H1 (cell line): ENCODE results near the gene NUCB1. TPM values are rescaled to one million over a fixed set of nuclear protein-coding genes. Genes with fewer than 3 reads are reported as not detected.

ENCODE experiments used
- CTCF ChIA-PET: fragments of 300-600 bp; sonication (Branson Sonifier 250); formaldehyde crosslinking; loops from one replicate; lab custom pipeline; 2021; ENCODE audit not compliant: partially characterized antibody; lab: Charles Lee
- POLR2A ChIA-PET: fragments of 300-600 bp; sonication (Branson Sonifier 250); formaldehyde crosslinking; loops from one replicate; lab custom pipeline; 2021; ENCODE audit warnings: inconsistent platforms; ENCODE audit not compliant: partially characterized antibody; lab: Charles Lee
- DNase-seq, 2 experiments: peaks; one replicate each; pipeline versions ENCODE4 v3.0.0 to v3.0.0-alpha.2; 2010 to 2022; ENCODE audit warnings: low spot score in 2 of 2, low read depth in 1 of 2, mixed read lengths in 1 of 2
- FAIRE-seq: peaks from 2 replicates; lab custom pipeline; 2011; peaks lifted over from hg19 to GRCh38; lab: Jason Lieb, UNC
- H2AFZ ChIP-seq: 2 replicates; pipeline ENCODE4 v1.8.1; 2012; ENCODE audit warnings: low read length, inconsistent platforms
- H2AK5ac ChIP-seq: 2 replicates; pipeline ENCODE4 v1.6.1; 2013; ENCODE audit warnings: low read depth, low read length
- H2BK120ac ChIP-seq: replicated peaks from 2 replicates; pipeline ENCODE3; 2013; ENCODE audit warnings: low read depth, low read length, inconsistent platforms
- H2BK12ac ChIP-seq: 2 replicates; pipeline ENCODE4 v1.6.1; 2013; ENCODE audit warnings: low read depth, low read length
- H2BK15ac ChIP-seq: 2 replicates; pipeline ENCODE4 v1.6.1; 2013; ENCODE audit warnings: low read length
- H2BK20ac ChIP-seq: 2 replicates; pipeline ENCODE4 v1.6.1; 2013; ENCODE audit warnings: low read length
- H2BK5ac ChIP-seq: 2 replicates; pipeline ENCODE4 v1.6.1; 2013; ENCODE audit warnings: low read depth, low read length
- H3K14ac ChIP-seq: 2 replicates; pipeline ENCODE4 v1.6.1; 2013; ENCODE audit warnings: inconsistent platforms; ENCODE audit not compliant: insufficient read length
- H3K18ac ChIP-seq: 2 replicates; pipeline ENCODE4 v1.6.1; 2013; ENCODE audit warnings: low read length; ENCODE audit errors: extremely low read depth
- H3K23ac ChIP-seq: 2 replicates; pipeline ENCODE4 v1.6.1; 2013; ENCODE audit warnings: inconsistent platforms; ENCODE audit not compliant: insufficient read length
- H3K23me2 ChIP-seq: 2 replicates; pipeline ENCODE4 v1.6.1; 2013; ENCODE audit warnings: low read depth, low read length
- H3K27ac ChIP-seq: 2 replicates; pipeline ENCODE4 v1.6.1; 2011; ENCODE audit warnings: low read depth, low read length, inconsistent platforms
- H3K27me3 ChIP-seq, 4 experiments: replicated peaks in 1 of 4; 1 replicate in 1 of 4; 2 replicates in 3 of 4; pipeline versions ENCODE4 v1.6.1 to v1.8.1; 2011 to 2013; ENCODE audit warnings: low read length in 3 of 4, mild to moderate bottlenecking in 3 of 4, inconsistent platforms in 2 of 4, mixed read lengths in 2 of 4, moderate library complexity in 1 of 4; ENCODE audit not compliant: control insufficient read depth in 3 of 4, insufficient read depth in 3 of 4; ENCODE audit errors: extremely low read depth in 1 of 4
- H3K36me3 ChIP-seq, 4 experiments: 2 replicates each; pipeline versions ENCODE4 v1.6.1 to v1.8.1; 2011 to 2013; ENCODE audit warnings: mild to moderate bottlenecking in 4 of 4, low read length in 3 of 4, moderate library complexity in 2 of 4, control low read depth in 1 of 4, inconsistent platforms in 1 of 4; ENCODE audit not compliant: insufficient read depth in 4 of 4, control insufficient read depth in 2 of 4
- H3K4ac ChIP-seq: replicated peaks from 2 replicates; pipeline ENCODE3; 2013; ENCODE audit warnings: low read length, low read depth, mixed read lengths, inconsistent platforms; ENCODE audit not compliant: insufficient read length
- H3K4me1 ChIP-seq, 4 experiments: replicated peaks in 1 of 4; 1 replicate in 1 of 4; 2 replicates in 3 of 4; pipeline versions ENCODE4 v1.6.1 to v1.8.1; 2011 to 2013; ENCODE audit warnings: low read length in 3 of 4, inconsistent platforms in 2 of 4, mixed read lengths in 1 of 4; ENCODE audit not compliant: insufficient read depth in 4 of 4, control insufficient read depth in 3 of 4
- H3K4me2 ChIP-seq, 2 experiments: 2 replicates each; pipeline versions ENCODE4 v1.6.1 to v1.8.1; 2011 to 2013; ENCODE audit warnings: low read depth in 2 of 2, low read length in 2 of 2, control low read depth in 1 of 2, inconsistent platforms in 1 of 2, mild to moderate bottlenecking in 1 of 2; ENCODE audit not compliant: insufficient read depth in 1 of 2
- H3K4me3 ChIP-seq, 4 experiments: fragments of 200-600, 300-600 bp in 1 of 4; sonication (generic), shearing (Covaris generic), sonication (Bioruptor Twin) in 1 of 4; 2 replicates each; pipeline versions ENCODE4 v1.5.1 to v1.8.1; 2011 to 2016; ENCODE audit warnings: low read length in 4 of 4, low read depth in 3 of 4, control low read depth in 2 of 4, inconsistent platforms in 2 of 4, mild to moderate bottlenecking in 2 of 4, mixed read lengths in 1 of 4, moderate library complexity in 1 of 4; ENCODE audit not compliant: insufficient read depth in 2 of 4; ENCODE audit errors: extremely low read depth in 1 of 4
- H3K56ac ChIP-seq: replicated peaks from 2 replicates; pipeline ENCODE3; 2013; ENCODE audit warnings: low read depth, mild to moderate bottlenecking, mixed read lengths, low read length, inconsistent platforms; ENCODE audit not compliant: insufficient read length
- H3K79me1 ChIP-seq: 2 replicates; pipeline ENCODE4 v1.6.1; 2013; ENCODE audit warnings: low read depth, low read length, control low read depth
- H3K79me2 ChIP-seq, 2 experiments: 2 replicates each; pipeline versions ENCODE4 v1.6.1 to v1.8.1; 2012 to 2013; ENCODE audit warnings: low read length in 2 of 2, mild to moderate bottlenecking in 2 of 2, inconsistent platforms in 1 of 2; ENCODE audit not compliant: insufficient read depth in 2 of 2, control insufficient read depth in 1 of 2
- H3K9ac ChIP-seq, 4 experiments: replicated peaks in 1 of 4; 1 replicate in 1 of 4; 2 replicates in 3 of 4; pipeline versions ENCODE4 v1.6.1 to v1.8.1; 2011 to 2013; ENCODE audit warnings: low read depth in 3 of 4, low read length in 3 of 4, control low read depth in 2 of 4, mild to moderate bottlenecking in 2 of 4, moderate library complexity in 2 of 4, inconsistent platforms in 1 of 4; ENCODE audit errors: extremely low read depth in 1 of 4
- H3K9me3 ChIP-seq, 2 experiments: 2 replicates each; pipeline versions ENCODE4 v1.6.1 to v1.8.1; 2012 to 2013; ENCODE audit warnings: mild to moderate bottlenecking in 2 of 2, moderate library complexity in 2 of 2, control low read depth in 1 of 2, inconsistent platforms in 1 of 2, low read depth in 1 of 2, low read length in 1 of 2, mixed read lengths in 1 of 2; ENCODE audit not compliant: insufficient read depth in 2 of 2
- H4K20me1 ChIP-seq, 2 experiments: replicated peaks in 1 of 2; 2 replicates each; pipeline versions ENCODE3 to v1.8.1; 2011 to 2013; ENCODE audit warnings: inconsistent platforms in 2 of 2, low read length in 2 of 2, mild to moderate bottlenecking in 1 of 2; ENCODE audit not compliant: insufficient read depth in 2 of 2, control insufficient read depth in 1 of 2
- H4K5ac ChIP-seq: 2 replicates; pipeline ENCODE4 v1.6.1; 2013; ENCODE audit warnings: low read length, low read depth, mixed read lengths, inconsistent platforms; ENCODE audit not compliant: insufficient read length
- H4K8ac ChIP-seq: 2 replicates; pipeline ENCODE4 v1.8.0; 2013; ENCODE audit warnings: mild to moderate bottlenecking, moderate library complexity, low read length, inconsistent platforms; ENCODE audit not compliant: insufficient read depth; ENCODE audit errors: extremely low read depth
- H4K91ac ChIP-seq: replicated peaks from 2 replicates; pipeline ENCODE3; 2013; ENCODE audit warnings: low read length, mixed read lengths, inconsistent platforms; ENCODE audit not compliant: insufficient read length
- BRCA1 ChIP-seq: IDR thresholded peaks from 2 replicates; pipeline ENCODE4 v1.6.1; 2012; ENCODE audit warnings: low read depth, low read length, improper control_type of control experiment
- CHD1 ChIP-seq: IDR thresholded peaks from 2 replicates; pipeline ENCODE4 v1.6.1; 2012; ENCODE audit warnings: low read depth, low read length, improper control_type of control experiment
- E2F6 ChIP-seq: IDR thresholded peaks from 2 replicates; pipeline ENCODE4 v1.6.1; 2012; ENCODE audit warnings: inconsistent platforms
- EGR1 ChIP-seq: IDR thresholded peaks from 2 replicates; pipeline ENCODE4 v1.6.1; 2011; ENCODE audit warnings: low read depth, low read length, borderline replicate concordance
- HDAC2 ChIP-seq, 2 experiments: fragments of 300-600 bp in 1 of 2; sonication (generic) in 1 of 2; IDR thresholded peaks; 2 replicates each; pipeline ENCODE4 v1.6.1; 2011 to 2012; ENCODE audit warnings: low read depth in 2 of 2, low read length in 2 of 2, mild to moderate bottlenecking in 2 of 2, moderate library complexity in 2 of 2, borderline replicate concordance in 1 of 2, inconsistent platforms in 1 of 2
- KDM1A ChIP-seq: fragments of 200-600, 300-600 bp; sonication (generic); IDR thresholded peaks from 2 replicates; pipeline ENCODE4 v1.7.1; 2016; ENCODE audit warnings: mild to moderate bottlenecking, low read length, borderline replicate concordance
- KDM4A ChIP-seq: IDR thresholded peaks from one replicate; pipeline ENCODE4 v1.7.1; 2012; ENCODE audit warnings: low read depth, mild to moderate bottlenecking, moderate library complexity, low read length, inconsistent platforms; ENCODE audit not compliant: severe bottlenecking
- RFX5 ChIP-seq: IDR thresholded peaks from 2 replicates; pipeline ENCODE4 v1.6.1; 2011; ENCODE audit warnings: low read depth, low read length, improper control_type of control experiment, borderline replicate concordance
- RNF2 ChIP-seq: fragments of 200-900, 300-1000 bp; sonication (generic); IDR thresholded peaks from 2 replicates; pipeline ENCODE4 v1.7.1; 2016; ENCODE audit warnings: borderline replicate concordance, low read depth, mild to moderate bottlenecking, antibody characterized with exemption, low read length; ENCODE audit not compliant: poor library complexity, severe bottlenecking; ENCODE audit errors: missing control alignments
- SIX5 ChIP-seq: IDR thresholded peaks from 2 replicates; pipeline ENCODE4 v1.6.1; 2011; ENCODE audit warnings: mild to moderate bottlenecking, low read depth, low read length
- YY1 ChIP-seq: IDR thresholded peaks from 2 replicates; pipeline ENCODE4 v1.6.1; 2011; ENCODE audit warnings: low read depth, mild to moderate bottlenecking, low read length
- WGBS, 2 experiments: shearing (Covaris generic) in 1 of 2; methylation state at CpG; one replicate each; pipeline versions ENCODE4 v1.1.6 to v1.1.7; 2013 to 2015; ENCODE audit warnings: low lambda C conversion rate in 2 of 2, mixed read lengths in 2 of 2, inconsistent platforms in 1 of 2, low coverage in 1 of 2, missing lambda C conversion rate in 1 of 2; ENCODE audit not compliant: insufficient replicate concordance in 2 of 2, insufficient coverage in 1 of 2, insufficient read length in 1 of 2; ENCODE audit errors: extremely low coverage in 1 of 2, missing lambda C conversion rate in 1 of 2; 5-methylcytosine and 5-hydroxymethylcytosine counted together
- polyA plus RNA-seq, 7 experiments: library from polyadenylated mRNA; depleted of rRNA in 3 of 7; stranded (reverse) in 5 of 7; unstranded in 2 of 7; fragments of >200 nt in 5 of 7; fragments of 200-250 nt in 2 of 7; gene quantifications; 1 replicate in 5 of 7; 2 replicates in 1 of 7; 4 replicates in 1 of 7; pipeline versions ENCODE4 v1.2.1 to v1.2.3, GENCODE V29; 2011 to 2013; ENCODE audit warnings: missing spikeins in 2 of 7, mixed read lengths in 2 of 7
- total RNA-seq: library from RNA; stranded (reverse); fragmentation: NEBNext Ultra II Directional; extraction: Animal tissue kit (Norgen Biotek cat#: 25700); gene quantifications from 2 replicates; pipeline ENCODE4 v1.2.1, GENCODE V29; 2021

Gene NUCB1
- total and polyA plus RNA-seq, 2 of the 8 experiments (the other 6 are each of a cell fraction or from before 2014, with no cell fraction given), result 111 to 121 TPM

GRCh38 chr19:48867123-48867745, 32.9 kb upstream of the NUCB1 start:
- Histone ChIP-seq H3K4me3 (peak overlapping the region in 3 of 4 experiments; percentile 4 to 46 (median 14); a peak in 3 of 8 replicates), H3K79me1 (no peaks in the 10 kb centered on the region), H3K79me2 (no peaks in the 10 kb centered on the region), H4K91ac (peak overlapping the region; percentile 15), H3K27ac (no peak overlapping the region; the same call in 1 of the 2 replicates), H2BK12ac (no peak overlapping the region), H3K9me3 (no peaks in the 10 kb centered on the region), H3K9ac (no peak overlapping the region), H2BK5ac (no peak overlapping the region), H3K56ac (no peak overlapping the region), H2AFZ (no peak overlapping the region), H4K5ac (no peak overlapping the region), H2AK5ac (no peak overlapping the region), H4K20me1 (no peaks in the 10 kb centered on the region), H3K36me3 (no peaks in the 10 kb centered on the region; a peak in 1 of 8 replicates), H3K4me1 (peaks cover 0 to 16% (median 10%) of the 10 kb centered on the region in 4 experiments; a peak in 6 of 7 replicates), H3K4me2 (peak overlapping the region; percentile 50 to 88), H3K4ac (no peak overlapping the region), H4K8ac (no peak overlapping the region), H2BK20ac (peak overlapping the region; percentile 25; the same call in 1 of the 2 replicates), H3K23ac (no peak overlapping the region), H3K27me3 (no peaks in the 10 kb centered on the region), H3K23me2 (peaks cover 6% of the 10 kb centered on the region; the same call in 1 of the 2 replicates), H2BK15ac (peak overlapping the region; percentile 29; the same call in 1 of the 2 replicates), H3K18ac (peak overlapping the region; percentile 83; the same call in 1 of the 2 replicates), H2BK120ac (no peak overlapping the region), H3K14ac (no peak overlapping the region)
- no peak for DNase-seq
- ChIA-PET CTCF (interaction anchor here (0.6 to 2.9 kb wide), 6 partner anchors 21 to 323 kb away, joined by 3 to 9 read pairs (median 4); no protein-coding TSS in a partner anchor), POLR2A (interaction anchor here (0.6 to 2.6 kb wide), 6 partner anchors 9 to 98 kb away, joined by 3 to 12 read pairs (median 5); partner anchors contain the start of gene FTL)
- no peak for FAIRE-seq
- WGBS, 2 experiments, result 85% methylated on average over 13 of the region's 14 CpGs; no CpG with 5 or more reads in 1 of the 2 experiments
- TF ChIP-seq BRCA1, result no peak
- TF ChIP-seq HDAC2 (IDR thresholded peaks at IDR 0.05; ENCODE audit: borderline replicate concordance in 1 of 2, low read depth in 2 of 2, low read length in 2 of 2), result no peak
- no peak for TF ChIP-seq KDM1A
- TF ChIP-seq EGR1, result no peak
- TF ChIP-seq YY1, result no peak
- TF ChIP-seq SIX5, result no peak
- TF ChIP-seq RFX5, result no peak
- TF ChIP-seq KDM4A, result no peak
- TF ChIP-seq E2F6, result no peak
- no peak for TF ChIP-seq CHD1
- TF ChIP-seq RNF2, result no peak
